ENCODE data around the gene WDFY2. TPM values are rescaled to one million over a fixed set of nuclear protein-coding genes. Genes with fewer than 3 reads are reported as not detected.

Gene WDFY2
- total and polyA plus RNA-seq, 2 experiments from 2014 or later: 11.4 to 24.0 TPM

DNA sequence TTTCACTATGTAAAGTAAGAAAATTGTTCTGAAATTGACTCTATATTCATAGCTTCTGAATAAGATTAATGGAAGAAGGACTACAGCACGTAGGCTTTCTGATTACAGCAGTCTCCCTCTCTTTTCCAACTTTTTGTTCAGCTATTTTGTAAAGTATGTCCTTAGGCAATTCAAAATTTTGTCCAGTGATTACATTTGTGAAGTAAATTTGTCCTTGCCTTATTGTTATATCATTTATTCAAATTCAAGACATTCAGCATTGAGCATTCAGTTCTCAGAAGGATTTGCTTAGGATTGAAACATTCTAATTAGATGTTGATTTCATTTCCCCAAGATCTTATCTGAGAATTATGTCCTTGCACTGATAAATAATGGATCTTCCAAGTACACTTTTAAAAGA lies 76.6 kb downstream of the WDFY2 start:
- Histone ChIP-seq H3K79me2 (replicated peaks; ENCODE audit: insufficient read depth) (peaks cover 83% of the 10 kb centered on the region), H3K27me3 (ENCODE audit: insufficient read depth) (no peaks in the 10 kb centered on the region), H2AFZ (no peak overlapping the region), H3K27ac (ENCODE audit: low read depth) (no peak overlapping the region), H3K4me2 (no peak overlapping the region), H3K4me3 (no peak overlapping the region), H4K20me1 (replicated peaks; ENCODE audit: insufficient read depth) (peaks cover 5% of the 10 kb centered on the region; the same call in 1 of the 2 replicates), H3F3A (replicated peaks; ENCODE audit: low read depth) (no peaks in the 10 kb centered on the region), H3K4me1 (ENCODE audit: insufficient read depth) (peaks cover 21% of the 10 kb centered on the region), H3K9me2 (ENCODE audit: insufficient read depth) (no peaks in the 10 kb centered on the region), H3K36me3 (ENCODE audit: insufficient read depth) (no peaks in the 10 kb centered on the region)
- Mint-ChIP-seq H3K4me3 (no peak overlapping the region), H3K9me3 (no peaks in the 10 kb centered on the region; the same call in 2 of the 3 replicates), H3K27me3 (ENCODE audit: insufficient read depth, low read depth, poor library complexity) (peaks cover 2% of the 10 kb centered on the region), H3K4me1 (peaks cover 36% of the 10 kb centered on the region), H3K27ac (no peak overlapping the region), H3K36me3 (ENCODE audit: low read depth) (peaks cover 19% of the 10 kb centered on the region; the same call in 2 of the 3 replicates)
- no peak for ATAC-seq
- TF ChIP-seq EZH2 (IDR thresholded peaks at IDR 0.05; ENCODE audit: low read depth, unreplicated experiment) (no peak), CREB1 (CRISPR knock-in tag; IDR thresholded peaks at IDR 0.05; ENCODE audit: low read depth) (no peak), NANOG (IDR thresholded peaks at IDR 0.05; ENCODE audit: borderline replicate concordance) (no peak), EZH2phosphoT487 (IDR thresholded peaks at IDR 0.05; ENCODE audit: unreplicated experiment) (no peak), POLR2AphosphoS5 (IDR thresholded peaks at IDR 0.05; ENCODE audit: low read depth) (no peak), ZNF331 (CRISPR knock-in tag; IDR thresholded peaks at IDR 0.05; ENCODE audit: low read depth) (no peak), STAT1 (IDR thresholded peaks at IDR 0.05; ENCODE audit: unreplicated experiment) (no peak), ZNF114 (CRISPR knock-in tag; IDR thresholded peaks at IDR 0.05) (no peak), JUNB (IDR thresholded peaks at IDR 0.05; ENCODE audit: unreplicated experiment) (no peak)
- TF ChIP-seq, protein P1, sequence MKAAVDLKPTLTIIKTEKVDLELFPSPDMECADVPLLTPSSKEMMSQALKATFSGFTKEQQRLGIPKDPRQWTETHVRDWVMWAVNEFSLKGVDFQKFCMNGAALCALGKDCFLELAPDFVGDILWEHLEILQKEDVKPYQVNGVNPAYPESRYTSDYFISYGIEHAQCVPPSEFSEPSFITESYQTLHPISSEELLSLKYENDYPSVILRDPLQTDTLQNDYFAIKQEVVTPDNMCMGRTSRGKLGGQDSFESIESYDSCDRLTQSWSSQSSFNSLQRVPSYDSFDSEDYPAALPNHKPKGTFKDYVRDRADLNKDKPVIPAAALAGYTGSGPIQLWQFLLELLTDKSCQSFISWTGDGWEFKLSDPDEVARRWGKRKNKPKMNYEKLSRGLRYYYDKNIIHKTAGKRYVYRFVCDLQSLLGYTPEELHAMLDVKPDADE (IDR thresholded peaks at IDR 0.05): no peak
- TF ChIP-seq, protein P2, sequence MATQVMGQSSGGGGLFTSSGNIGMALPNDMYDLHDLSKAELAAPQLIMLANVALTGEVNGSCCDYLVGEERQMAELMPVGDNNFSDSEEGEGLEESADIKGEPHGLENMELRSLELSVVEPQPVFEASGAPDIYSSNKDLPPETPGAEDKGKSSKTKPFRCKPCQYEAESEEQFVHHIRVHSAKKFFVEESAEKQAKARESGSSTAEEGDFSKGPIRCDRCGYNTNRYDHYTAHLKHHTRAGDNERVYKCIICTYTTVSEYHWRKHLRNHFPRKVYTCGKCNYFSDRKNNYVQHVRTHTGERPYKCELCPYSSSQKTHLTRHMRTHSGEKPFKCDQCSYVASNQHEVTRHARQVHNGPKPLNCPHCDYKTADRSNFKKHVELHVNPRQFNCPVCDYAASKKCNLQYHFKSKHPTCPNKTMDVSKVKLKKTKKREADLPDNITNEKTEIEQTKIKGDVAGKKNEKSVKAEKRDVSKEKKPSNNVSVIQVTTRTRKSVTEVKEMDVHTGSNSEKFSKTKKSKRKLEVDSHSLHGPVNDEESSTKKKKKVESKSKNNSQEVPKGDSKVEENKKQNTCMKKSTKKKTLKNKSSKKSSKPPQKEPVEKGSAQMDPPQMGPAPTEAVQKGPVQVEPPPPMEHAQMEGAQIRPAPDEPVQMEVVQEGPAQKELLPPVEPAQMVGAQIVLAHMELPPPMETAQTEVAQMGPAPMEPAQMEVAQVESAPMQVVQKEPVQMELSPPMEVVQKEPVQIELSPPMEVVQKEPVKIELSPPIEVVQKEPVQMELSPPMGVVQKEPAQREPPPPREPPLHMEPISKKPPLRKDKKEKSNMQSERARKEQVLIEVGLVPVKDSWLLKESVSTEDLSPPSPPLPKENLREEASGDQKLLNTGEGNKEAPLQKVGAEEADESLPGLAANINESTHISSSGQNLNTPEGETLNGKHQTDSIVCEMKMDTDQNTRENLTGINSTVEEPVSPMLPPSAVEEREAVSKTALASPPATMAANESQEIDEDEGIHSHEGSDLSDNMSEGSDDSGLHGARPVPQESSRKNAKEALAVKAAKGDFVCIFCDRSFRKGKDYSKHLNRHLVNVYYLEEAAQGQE (IDR thresholded peaks at IDR 0.05; ENCODE audit: unreplicated experiment): no peak
- TF ChIP-seq, protein P3, sequence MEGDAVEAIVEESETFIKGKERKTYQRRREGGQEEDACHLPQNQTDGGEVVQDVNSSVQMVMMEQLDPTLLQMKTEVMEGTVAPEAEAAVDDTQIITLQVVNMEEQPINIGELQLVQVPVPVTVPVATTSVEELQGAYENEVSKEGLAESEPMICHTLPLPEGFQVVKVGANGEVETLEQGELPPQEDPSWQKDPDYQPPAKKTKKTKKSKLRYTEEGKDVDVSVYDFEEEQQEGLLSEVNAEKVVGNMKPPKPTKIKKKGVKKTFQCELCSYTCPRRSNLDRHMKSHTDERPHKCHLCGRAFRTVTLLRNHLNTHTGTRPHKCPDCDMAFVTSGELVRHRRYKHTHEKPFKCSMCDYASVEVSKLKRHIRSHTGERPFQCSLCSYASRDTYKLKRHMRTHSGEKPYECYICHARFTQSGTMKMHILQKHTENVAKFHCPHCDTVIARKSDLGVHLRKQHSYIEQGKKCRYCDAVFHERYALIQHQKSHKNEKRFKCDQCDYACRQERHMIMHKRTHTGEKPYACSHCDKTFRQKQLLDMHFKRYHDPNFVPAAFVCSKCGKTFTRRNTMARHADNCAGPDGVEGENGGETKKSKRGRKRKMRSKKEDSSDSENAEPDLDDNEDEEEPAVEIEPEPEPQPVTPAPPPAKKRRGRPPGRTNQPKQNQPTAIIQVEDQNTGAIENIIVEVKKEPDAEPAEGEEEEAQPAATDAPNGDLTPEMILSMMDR (conservative IDR thresholded peaks at IDR 0.05; ENCODE audit: low read depth in 2 of 2): no peak
- TF ChIP-seq, protein P4, sequence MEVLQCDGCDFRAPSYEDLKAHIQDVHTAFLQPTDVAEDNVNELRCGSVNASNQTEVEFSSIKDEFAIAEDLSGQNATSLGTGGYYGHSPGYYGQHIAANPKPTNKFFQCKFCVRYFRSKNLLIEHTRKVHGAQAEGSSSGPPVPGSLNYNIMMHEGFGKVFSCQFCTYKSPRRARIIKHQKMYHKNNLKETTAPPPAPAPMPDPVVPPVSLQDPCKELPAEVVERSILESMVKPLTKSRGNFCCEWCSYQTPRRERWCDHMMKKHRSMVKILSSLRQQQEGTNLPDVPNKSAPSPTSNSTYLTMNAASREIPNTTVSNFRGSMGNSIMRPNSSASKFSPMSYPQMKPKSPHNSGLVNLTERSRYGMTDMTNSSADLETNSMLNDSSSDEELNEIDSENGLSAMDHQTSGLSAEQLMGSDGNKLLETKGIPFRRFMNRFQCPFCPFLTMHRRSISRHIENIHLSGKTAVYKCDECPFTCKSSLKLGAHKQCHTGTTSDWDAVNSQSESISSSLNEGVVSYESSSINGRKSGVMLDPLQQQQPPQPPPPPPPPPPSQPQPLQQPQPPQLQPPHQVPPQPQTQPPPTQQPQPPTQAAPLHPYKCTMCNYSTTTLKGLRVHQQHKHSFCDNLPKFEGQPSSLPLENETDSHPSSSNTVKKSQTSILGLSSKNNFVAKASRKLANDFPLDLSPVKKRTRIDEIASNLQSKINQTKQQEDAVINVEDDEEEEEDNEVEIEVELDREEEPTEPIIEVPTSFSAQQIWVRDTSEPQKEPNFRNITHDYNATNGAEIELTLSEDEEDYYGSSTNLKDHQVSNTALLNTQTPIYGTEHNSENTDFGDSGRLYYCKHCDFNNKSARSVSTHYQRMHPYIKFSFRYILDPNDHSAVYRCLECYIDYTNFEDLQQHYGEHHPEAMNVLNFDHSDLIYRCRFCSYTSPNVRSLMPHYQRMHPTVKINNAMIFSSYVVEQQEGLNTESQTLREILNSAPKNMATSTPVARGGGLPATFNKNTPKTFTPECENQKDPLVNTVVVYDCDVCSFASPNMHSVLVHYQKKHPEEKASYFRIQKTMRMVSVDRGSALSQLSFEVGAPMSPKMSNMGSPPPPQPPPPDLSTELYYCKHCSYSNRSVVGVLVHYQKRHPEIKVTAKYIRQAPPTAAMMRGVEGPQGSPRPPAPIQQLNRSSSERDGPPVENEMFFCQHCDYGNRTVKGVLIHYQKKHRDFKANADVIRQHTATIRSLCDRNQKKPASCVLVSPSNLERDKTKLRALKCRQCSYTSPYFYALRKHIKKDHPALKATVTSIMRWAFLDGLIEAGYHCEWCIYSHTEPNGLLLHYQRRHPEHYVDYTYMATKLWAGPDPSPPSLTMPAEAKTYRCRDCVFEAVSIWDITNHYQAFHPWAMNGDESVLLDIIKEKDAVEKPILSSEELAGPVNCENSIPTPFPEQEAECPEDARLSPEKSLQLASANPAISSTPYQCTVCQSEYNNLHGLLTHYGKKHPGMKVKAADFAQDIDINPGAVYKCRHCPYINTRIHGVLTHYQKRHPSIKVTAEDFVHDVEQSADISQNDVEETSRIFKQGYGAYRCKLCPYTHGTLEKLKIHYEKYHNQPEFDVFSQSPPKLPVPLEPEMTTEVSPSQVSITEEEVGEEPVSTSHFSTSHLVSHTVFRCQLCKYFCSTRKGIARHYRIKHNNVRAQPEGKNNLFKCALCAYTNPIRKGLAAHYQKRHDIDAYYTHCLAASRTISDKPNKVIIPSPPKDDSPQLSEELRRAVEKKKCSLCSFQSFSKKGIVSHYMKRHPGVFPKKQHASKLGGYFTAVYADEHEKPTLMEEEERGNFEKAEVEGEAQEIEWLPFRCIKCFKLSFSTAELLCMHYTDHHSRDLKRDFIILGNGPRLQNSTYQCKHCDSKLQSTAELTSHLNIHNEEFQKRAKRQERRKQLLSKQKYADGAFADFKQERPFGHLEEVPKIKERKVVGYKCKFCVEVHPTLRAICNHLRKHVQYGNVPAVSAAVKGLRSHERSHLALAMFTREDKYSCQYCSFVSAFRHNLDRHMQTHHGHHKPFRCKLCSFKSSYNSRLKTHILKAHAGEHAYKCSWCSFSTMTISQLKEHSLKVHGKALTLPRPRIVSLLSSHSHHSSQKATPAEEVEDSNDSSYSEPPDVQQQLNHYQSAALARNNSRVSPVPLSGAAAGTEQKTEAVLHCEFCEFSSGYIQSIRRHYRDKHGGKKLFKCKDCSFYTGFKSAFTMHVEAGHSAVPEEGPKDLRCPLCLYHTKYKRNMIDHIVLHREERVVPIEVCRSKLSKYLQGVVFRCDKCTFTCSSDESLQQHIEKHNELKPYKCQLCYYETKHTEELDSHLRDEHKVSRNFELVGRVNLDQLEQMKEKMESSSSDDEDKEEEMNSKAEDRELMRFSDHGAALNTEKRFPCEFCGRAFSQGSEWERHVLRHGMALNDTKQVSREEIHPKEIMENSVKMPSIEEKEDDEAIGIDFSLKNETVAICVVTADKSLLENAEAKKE (CRISPR knock-in tag; IDR thresholded peaks at IDR 0.05): no peak
- no peak for DNase-seq (ENCODE audit: low spot score)
